ENCODE data around the gene CHD1. TPM values are rescaled to one million over a fixed set of nuclear protein-coding genes. Genes with fewer than 3 reads are reported as not detected.

The CHD1 gene
- total RNA-seq, 4 donors from 2014 or later, result 25.0 to 44.3 (median 33.8) TPM

DNA sequence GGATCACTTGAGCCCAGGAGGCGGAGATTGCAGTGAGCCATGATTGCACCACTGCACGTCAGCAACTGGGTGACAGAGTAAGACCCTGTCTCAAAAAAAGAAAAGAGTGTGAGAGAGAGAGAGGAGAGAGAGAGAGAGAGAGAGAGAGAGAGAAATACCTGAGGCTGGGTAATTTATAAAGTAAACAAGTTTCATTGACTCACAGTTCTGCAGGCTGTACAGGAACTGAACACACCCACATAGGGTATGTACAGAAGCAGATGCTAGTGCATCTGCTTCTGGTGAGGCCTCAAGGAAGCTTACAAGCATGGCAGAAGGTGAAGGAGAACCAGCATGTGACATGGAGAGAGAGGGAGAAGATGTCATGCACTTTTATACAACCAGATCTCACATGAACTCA is 46.4 kb upstream of the CHD1 start:
- H3K27me3 ChIP-seq, result no peaks in the 10 kb centered on the region
- H3K9me3 ChIP-seq, result no peaks in the 10 kb centered on the region
- intact Hi-C loops (cut with DNase I; ENCODE audit: low total_unique reads), result no loop called here
- no peak overlapping the region for H3K4me3 ChIP-seq
- H3K4me1 ChIP-seq, result peaks cover 5% of the 10 kb centered on the region in 2 donors
- no peak overlapping the region for H3K27ac ChIP-seq
- DNase-seq, result no peak
- ATAC-seq, result no peak
- in situ Hi-C loops (cut with MboI; ENCODE audit: low sequenced_read_pairs in 4 of 4), result no loop called here
- H3K36me3 ChIP-seq, result no peaks in the 10 kb centered on the region
- no peak for TF ChIP-seq POLR2A (IDR thresholded peaks at IDR 0.05)
- TF ChIP-seq, protein P1, sequence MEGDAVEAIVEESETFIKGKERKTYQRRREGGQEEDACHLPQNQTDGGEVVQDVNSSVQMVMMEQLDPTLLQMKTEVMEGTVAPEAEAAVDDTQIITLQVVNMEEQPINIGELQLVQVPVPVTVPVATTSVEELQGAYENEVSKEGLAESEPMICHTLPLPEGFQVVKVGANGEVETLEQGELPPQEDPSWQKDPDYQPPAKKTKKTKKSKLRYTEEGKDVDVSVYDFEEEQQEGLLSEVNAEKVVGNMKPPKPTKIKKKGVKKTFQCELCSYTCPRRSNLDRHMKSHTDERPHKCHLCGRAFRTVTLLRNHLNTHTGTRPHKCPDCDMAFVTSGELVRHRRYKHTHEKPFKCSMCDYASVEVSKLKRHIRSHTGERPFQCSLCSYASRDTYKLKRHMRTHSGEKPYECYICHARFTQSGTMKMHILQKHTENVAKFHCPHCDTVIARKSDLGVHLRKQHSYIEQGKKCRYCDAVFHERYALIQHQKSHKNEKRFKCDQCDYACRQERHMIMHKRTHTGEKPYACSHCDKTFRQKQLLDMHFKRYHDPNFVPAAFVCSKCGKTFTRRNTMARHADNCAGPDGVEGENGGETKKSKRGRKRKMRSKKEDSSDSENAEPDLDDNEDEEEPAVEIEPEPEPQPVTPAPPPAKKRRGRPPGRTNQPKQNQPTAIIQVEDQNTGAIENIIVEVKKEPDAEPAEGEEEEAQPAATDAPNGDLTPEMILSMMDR (IDR thresholded peaks at IDR 0.05 in 4 of 5, conservative IDR thresholded peaks at IDR 0.05 in 1 of 5), result no peak

DNA sequence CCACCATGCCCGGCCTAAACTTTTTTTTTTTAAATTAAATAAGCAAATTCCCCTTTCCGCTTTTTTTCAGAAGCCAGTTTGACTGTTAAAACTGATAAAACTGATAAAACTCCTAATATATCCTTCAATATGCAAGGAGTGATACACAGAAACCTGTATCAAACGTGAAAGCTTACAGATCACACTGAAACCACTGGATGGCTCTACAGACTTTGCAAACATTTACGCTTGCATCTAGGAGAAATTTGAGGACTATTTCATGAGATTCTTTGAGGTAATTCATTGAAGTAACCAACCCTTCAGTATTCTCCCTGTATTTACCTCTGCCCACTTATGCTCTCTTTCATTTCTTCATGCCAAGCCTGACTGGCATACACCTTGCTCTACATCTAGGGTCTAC is 40.6 kb upstream of the CHD1 start:
- ATAC-seq, result no peak
- no peak for DNase-seq
- no peaks in the 10 kb centered on the region for H3K4me1 ChIP-seq
- no peaks in the 10 kb centered on the region for H3K36me3 ChIP-seq
- H3K27ac ChIP-seq, result no peak overlapping the region
- no peaks in the 10 kb centered on the region for H3K27me3 ChIP-seq
- in situ Hi-C loops (cut with MboI; ENCODE audit: low sequenced_read_pairs in 4 of 4), result no loop called here
- no peaks in the 10 kb centered on the region for H3K9me3 ChIP-seq
- no peak overlapping the region for H3K4me3 ChIP-seq
- intact Hi-C loops (cut with DNase I; ENCODE audit: low total_unique reads), result no loop called here
- no peak for TF ChIP-seq POLR2A (IDR thresholded peaks at IDR 0.05)
- TF ChIP-seq, protein P1 (IDR thresholded peaks at IDR 0.05 in 4 of 5, conservative IDR thresholded peaks at IDR 0.05 in 1 of 5), result no peak

DNA sequence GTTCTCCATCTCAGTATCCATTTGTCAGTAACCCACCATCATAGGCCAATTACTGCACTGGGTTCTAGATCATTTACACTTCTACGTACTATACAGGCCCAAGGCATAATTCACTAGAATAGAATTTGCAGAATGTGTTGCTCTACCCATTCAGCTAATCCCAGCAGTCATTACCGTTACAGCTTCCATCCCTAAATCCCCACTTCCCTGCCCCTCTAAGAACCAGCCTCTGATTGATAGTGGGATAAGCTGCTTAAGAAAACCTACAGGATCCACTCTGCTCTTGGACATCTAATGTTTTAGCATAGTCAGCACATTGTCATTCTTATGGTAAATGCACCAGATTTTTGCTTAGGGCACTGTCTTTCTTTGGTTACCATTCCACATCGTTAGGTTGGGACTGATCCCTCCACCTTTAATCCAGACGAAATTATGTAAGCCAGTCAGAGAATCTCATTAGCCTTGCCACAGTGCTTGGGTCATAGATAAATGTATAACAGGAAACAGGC is 39.3 kb upstream of the CHD1 start:
- TF ChIP-seq POLR2A (IDR thresholded peaks at IDR 0.05), result no peak
- TF ChIP-seq, protein P1 (IDR thresholded peaks at IDR 0.05 in 4 of 5, conservative IDR thresholded peaks at IDR 0.05 in 1 of 5), result no peak
- ATAC-seq, result no peak
- intact Hi-C loops (cut with DNase I; ENCODE audit: low total_unique reads) (no loop called here), in situ Hi-C loops (cut with MboI; ENCODE audit: low sequenced_read_pairs in 4 of 4) (no loop called here)
- Histone ChIP-seq H3K4me3 (no peak overlapping the region), H3K36me3 (no peaks in the 10 kb centered on the region), H3K27ac (no peak overlapping the region), H3K4me1 (no peaks in the 10 kb centered on the region), H3K27me3 (no peaks in the 10 kb centered on the region), H3K9me3 (no peaks in the 10 kb centered on the region)
- no peak for DNase-seq

DNA sequence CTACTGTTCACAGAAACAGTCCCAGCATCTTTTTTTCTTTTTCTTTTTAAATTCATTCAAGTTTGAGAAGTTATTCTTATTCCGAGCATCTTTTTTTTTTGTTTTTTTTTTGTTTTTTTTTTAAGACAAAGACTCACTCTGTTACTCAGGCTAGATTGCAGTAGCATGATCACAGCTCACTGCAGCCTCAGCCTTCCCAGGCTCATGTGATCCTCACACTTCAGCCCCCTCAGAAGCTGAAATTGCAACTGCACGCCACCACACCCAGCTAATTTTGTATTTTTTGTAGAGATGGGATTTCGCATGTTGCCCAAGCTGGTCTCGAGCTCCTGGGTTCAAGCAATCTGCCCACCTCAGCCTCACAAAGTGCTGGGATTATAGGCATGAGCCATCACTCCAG is 36.4 kb upstream of the CHD1 start:
- Histone ChIP-seq H3K27me3 (no peaks in the 10 kb centered on the region), H3K9me3 (no peaks in the 10 kb centered on the region), H3K4me3 (no peak overlapping the region), H3K4me1 (no peaks in the 10 kb centered on the region), H3K27ac (no peak overlapping the region), H3K36me3 (no peaks in the 10 kb centered on the region)
- ATAC-seq (no peak), DNase-seq (no peak)
- intact Hi-C loops (cut with DNase I; ENCODE audit: low total_unique reads), result no loop called here
- TF ChIP-seq, protein P1 (IDR thresholded peaks at IDR 0.05 in 4 of 5, conservative IDR thresholded peaks at IDR 0.05 in 1 of 5), result no peak
- no peak for TF ChIP-seq POLR2A (IDR thresholded peaks at IDR 0.05)
- in situ Hi-C loops (cut with MboI; ENCODE audit: low sequenced_read_pairs in 4 of 4), result no loop called here

DNA sequence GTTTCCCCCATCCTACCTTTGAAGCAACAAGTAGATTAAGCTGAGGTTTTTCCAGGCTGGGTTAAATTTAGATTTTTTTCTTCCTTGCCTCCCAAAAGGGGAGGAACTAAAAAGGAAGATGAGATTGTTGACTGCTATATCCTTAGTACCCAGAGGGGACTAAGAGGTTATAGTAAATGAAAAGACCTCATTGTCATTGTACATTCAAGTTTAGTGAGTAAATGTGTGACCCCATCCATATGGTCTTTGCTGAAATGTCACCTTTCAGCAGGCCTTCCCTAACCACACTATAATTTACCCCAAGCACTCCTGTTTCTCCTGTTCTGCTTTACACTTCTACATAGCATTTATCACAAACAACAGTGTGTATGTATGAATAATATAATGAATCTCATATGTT is 35.8 kb upstream of the CHD1 start:
- Histone ChIP-seq H3K4me1 (no peaks in the 10 kb centered on the region), H3K9me3 (no peaks in the 10 kb centered on the region), H3K27ac (no peak overlapping the region), H3K4me3 (no peak overlapping the region), H3K27me3 (no peaks in the 10 kb centered on the region), H3K36me3 (no peaks in the 10 kb centered on the region)
- intact Hi-C loops (cut with DNase I; ENCODE audit: low total_unique reads) (no loop called here), in situ Hi-C loops (cut with MboI; ENCODE audit: low sequenced_read_pairs in 4 of 4) (no loop called here)
- TF ChIP-seq POLR2A (IDR thresholded peaks at IDR 0.05), result no peak
- TF ChIP-seq, protein P1 (IDR thresholded peaks at IDR 0.05 in 4 of 5, conservative IDR thresholded peaks at IDR 0.05 in 1 of 5), result no peak
- no peak for DNase-seq
- no peak for ATAC-seq
